GM13977 (cell line): Measurements from ENCODE around the gene ARFGAP1.

Experiments
- DNase-seq: peaks from one replicate; pipeline ENCODE4 v3.0.0; 2012; ENCODE audit warnings: low spot score
- CTCF ChIP-seq: IDR thresholded peaks from 2 replicates; pipeline ENCODE4 v1.5.1; 2012; ENCODE audit warnings: mild to moderate bottlenecking, control low read depth; ENCODE audit not compliant: insufficient read depth; ENCODE audit errors: extremely low read depth, missing control alignments
- in situ Hi-C: fragments of 300-500 bp; cut with MboI; formaldehyde crosslinking; loops from one replicate; pipeline ENCODE4 v1.12.0; 2022; ENCODE audit warnings: low sequenced_read_pairs, low pct_unique_long_range_greater_than_20kb, mixed read lengths, inconsistent platforms; ENCODE audit not compliant: unreplicated experiment

ARFGAP1 gene

DNA sequence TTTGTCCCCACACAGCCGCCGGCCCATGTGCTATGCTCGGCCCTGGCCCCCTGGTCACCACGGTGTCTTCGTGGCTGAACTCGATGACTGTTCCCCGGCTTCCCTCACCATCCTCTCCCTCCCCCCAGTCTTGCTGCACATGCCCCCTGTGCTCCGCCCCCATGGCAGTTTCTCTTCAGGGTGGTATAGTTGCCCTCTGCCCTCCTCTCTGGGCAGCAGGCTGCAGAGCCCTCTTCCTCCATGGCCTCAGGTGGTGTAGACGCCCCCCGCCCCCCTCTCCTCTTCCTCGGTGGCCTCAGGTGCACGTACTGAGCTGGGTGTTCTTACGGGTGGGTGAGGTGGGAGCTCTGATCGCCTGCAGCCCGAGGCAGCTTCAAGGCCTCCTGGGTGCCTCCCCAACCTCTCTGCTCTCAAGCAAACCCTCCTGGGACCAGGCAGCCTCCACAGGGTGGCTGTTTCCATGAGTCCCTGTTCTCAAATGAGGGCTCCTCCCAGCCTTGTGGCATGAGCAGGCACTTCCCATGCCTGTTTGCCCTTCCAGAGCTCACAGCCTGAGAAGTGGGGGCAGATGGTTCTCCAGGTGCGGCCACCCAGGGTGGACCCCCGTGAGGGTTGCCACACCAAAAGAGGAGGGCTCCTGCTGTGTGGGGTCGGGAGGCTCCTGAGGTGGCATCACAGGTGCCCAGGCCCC is 45.1 kb downstream of the ARFGAP1 start:
- TF ChIP-seq CTCF: no peak
- DNase-seq: no peak
- in situ Hi-C loops: no loop called here

GRCh38 chr20:63318391-63319163 is 46.0 kb downstream of the ARFGAP1 start:
- TF ChIP-seq CTCF: no peak
- in situ Hi-C loops: no loop called here

DNA sequence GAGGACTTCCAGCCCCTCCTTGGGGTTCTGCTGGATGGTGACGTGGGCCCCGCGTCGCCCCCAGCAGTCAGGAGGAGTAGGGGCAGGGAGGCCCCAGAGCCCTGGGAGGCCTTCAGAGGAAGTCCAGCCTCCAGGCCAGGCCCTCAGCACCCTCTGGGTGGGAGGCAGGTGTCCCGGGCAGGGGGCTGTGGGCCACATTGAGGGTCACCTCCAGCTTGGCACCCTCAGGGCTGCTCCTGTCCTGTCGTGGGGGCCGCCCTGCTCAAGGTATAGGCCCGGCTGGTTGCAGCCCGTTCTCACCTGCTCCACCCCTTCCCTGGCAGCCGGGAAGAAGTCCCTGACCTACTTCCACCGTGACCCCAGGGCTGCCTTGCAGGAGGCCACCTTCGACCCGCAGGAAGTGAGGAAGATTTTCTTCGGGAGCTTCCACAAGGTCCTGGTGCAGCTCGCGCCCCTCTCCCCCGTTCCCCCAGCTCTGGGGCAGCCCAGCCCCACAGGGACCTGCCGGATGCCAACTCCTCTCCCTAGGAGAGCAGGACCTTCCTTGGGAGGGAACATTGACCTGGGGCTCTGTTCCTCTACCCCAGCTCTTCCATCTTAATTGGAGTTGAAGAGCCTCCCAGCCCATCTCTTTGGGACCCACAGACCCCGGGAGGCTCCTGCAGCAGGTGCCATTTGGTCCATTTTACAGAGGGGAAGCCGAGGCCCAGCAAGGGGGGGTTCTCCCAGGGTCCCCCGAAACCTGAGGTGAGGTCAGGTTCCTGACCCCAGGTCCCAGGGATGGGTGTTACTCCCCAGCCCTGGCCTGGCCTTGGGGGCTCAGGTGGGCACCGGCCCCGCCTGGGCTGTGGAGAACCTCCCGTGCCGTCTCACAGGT is 46.8 kb downstream of the ARFGAP1 start:
- DNase-seq: no peak
- no peak for TF ChIP-seq CTCF
- in situ Hi-C loops: no loop called here

More at GRCh38 chr20:63318391-63319163, 46.0 kb downstream of the ARFGAP1 start:
- DNase-seq: no peak

GRCh38 chr20:63320041-63320511 is 47.5 kb downstream of the ARFGAP1 start:
- in situ Hi-C loops: no loop called here
- no peak for TF ChIP-seq CTCF
- DNase-seq: no peak

DNA sequence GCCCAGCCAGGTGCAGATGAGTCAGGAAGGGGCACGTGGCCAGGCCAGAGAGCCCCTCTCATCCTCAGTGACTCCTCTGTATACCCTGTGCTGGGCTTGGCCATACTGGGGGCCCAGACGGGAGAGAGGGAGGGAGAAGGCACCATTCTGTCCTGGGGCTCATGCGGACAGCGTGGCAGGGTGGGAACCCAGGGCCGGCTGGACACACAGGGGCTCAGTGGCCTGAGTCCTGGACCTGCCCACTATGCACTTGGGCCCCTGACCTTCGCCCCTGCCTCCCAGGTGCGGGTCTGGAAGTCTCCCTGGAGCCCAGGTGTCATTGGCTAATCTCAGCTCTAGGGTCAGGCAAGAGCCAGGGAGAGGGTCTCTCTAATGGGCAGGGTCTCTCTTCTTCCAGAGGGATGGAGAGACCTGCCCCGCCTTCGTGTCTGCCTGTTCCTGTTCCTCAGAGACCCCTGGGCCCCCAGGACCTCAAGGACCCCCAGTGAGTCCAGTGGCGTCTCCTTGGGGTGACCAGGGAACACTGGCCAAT is 48.1 kb downstream of the ARFGAP1 start:
- DNase-seq: no peak
- no peak for TF ChIP-seq CTCF
- in situ Hi-C loops: no loop called here
